Nucleus accumbens (tissue), 56 donors: Measurements from ENCODE around the gene RECK.
"Not testable (repeated sequence)": the region's sequence is repeated elsewhere in the genome, so short reads cannot be mapped to it uniquely, and the experiment has no call there.

ENCODE experiments used
- DNase-seq, 56 donors: peaks; one replicate each; lab custom pipeline; 2025; lab: John Stamatoyannopoulos, UW

Gene RECK

GRCh38 chr9:36036780-36037548 lies at the start of gene RECK:
TSS of gene RECK (plus strand) at chr9:36036913. CDS start at chr9:36036999, 86 bp downstream.
- peak in 55 of 56 donors; percentile 34 to 93 (median 81) for DNase-seq

- DNase-seq, result no peak
Measured at GRCh38 chr9:35990155-35990554, 46.6 kb upstream of the RECK start.

GRCh38 chr9:35993136-35993535 lies 43.6 kb upstream of the RECK start:
- not testable (repeated sequence) for DNase-seq

- DNase-seq, result no peak
Measured at GRCh38 chr9:35993976-35994720, 42.6 kb upstream of the RECK start.

GRCh38 chr9:35994959-35995358 lies 41.8 kb upstream of the RECK start:
- DNase-seq, result no peak

GRCh38 chr9:35996358-35996970 lies 40.2 kb upstream of the RECK start:
- DNase-seq, result no peak

GRCh38 chr9:35997016-35997415 lies 39.7 kb upstream of the RECK start:
- DNase-seq, result not testable (repeated sequence)

- DNase-seq, result no peak
Measured at GRCh38 chr9:35998333-35998732, 38.4 kb upstream of the RECK start.

GRCh38 chr9:36005891-36006290 lies 30.8 kb upstream of the RECK start:
- no peak for DNase-seq

GRCh38 chr9:36006549-36007315 lies 30.0 kb upstream of the RECK start:
- no peak for DNase-seq

- no peak for DNase-seq
Measured at GRCh38 chr9:36007316-36007708, 29.4 kb upstream of the RECK start.

- DNase-seq, result no peak
Measured at GRCh38 chr9:36007852-36008251, 28.9 kb upstream of the RECK start.

GRCh38 chr9:36008774-36009300 lies 27.9 kb upstream of the RECK start:
- peak in 36 of 56 donors; percentile 1 to 69 (median 19) for DNase-seq

GRCh38 chr9:36011379-36011778 lies 25.3 kb upstream of the RECK start:
- DNase-seq, result no peak

- no peak for DNase-seq
Measured at GRCh38 chr9:36017278-36017677, 19.4 kb upstream of the RECK start.

GRCh38 chr9:36018129-36018528 lies 18.6 kb upstream of the RECK start:
- DNase-seq, result no peak

- no peak for DNase-seq
Measured at GRCh38 chr9:36018891-36019720, 17.6 kb upstream of the RECK start.

- no peak for DNase-seq
Measured at GRCh38 chr9:36021968-36022367, 14.7 kb upstream of the RECK start.

GRCh38 chr9:36023260-36024048 lies 13.3 kb upstream of the RECK start:
- peak in 40 of 56 donors; percentile 0 to 79 (median 26) for DNase-seq
